Choroid plexus epithelial cell (primary cell): ENCODE results near the gene FAM210B.

Experiments used
- DNase-seq: peaks from one replicate; pipeline ENCODE4 v3.0.0-alpha.2; 2010; ENCODE audit warnings: low read depth
- H3K4me3 ChIP-seq: 2 replicates; pipeline ENCODE4 v1.5.1; 2011; ENCODE audit warnings: low read depth, mild to moderate bottlenecking, control low read depth, low read length, moderate library complexity
- CTCF ChIP-seq: conservative IDR thresholded peaks from 2 replicates; pipeline ENCODE4 v1.5.1; 2011; ENCODE audit warnings: low read depth, mild to moderate bottlenecking, control low read depth, inconsistent platforms, low read length, moderate library complexity

FAM210B gene

DNA sequence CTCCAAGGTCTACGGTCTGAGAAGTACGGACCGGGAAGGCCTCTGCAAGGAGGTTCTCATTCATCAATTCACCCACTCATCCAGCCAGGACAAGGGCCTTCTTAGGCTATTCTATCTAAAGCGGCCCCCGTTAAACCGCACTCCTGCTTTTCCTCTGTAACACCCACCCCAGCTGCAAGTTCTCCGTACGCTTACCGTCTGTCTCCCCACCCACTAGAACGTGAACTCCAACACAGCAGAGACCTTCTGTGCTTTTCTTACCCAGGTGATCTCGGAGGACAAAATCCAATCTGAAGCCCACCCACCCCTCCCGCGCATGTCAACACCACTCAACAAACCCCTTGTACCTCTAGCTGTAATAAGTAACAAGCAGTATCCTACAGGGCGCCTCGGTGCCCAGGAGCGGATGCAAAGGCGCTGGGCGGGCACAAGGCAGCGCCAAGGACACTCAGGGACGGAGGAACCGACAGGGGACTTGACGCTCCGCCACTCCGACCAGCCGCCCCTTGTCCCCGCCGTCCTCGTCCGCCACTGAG is 32.9 kb downstream of the FAM210B start:
- peak overlapping the region; percentile 76 for H3K4me3 ChIP-seq
- peak; percentile 26 for DNase-seq
- TF ChIP-seq CTCF: no peak

DNA sequence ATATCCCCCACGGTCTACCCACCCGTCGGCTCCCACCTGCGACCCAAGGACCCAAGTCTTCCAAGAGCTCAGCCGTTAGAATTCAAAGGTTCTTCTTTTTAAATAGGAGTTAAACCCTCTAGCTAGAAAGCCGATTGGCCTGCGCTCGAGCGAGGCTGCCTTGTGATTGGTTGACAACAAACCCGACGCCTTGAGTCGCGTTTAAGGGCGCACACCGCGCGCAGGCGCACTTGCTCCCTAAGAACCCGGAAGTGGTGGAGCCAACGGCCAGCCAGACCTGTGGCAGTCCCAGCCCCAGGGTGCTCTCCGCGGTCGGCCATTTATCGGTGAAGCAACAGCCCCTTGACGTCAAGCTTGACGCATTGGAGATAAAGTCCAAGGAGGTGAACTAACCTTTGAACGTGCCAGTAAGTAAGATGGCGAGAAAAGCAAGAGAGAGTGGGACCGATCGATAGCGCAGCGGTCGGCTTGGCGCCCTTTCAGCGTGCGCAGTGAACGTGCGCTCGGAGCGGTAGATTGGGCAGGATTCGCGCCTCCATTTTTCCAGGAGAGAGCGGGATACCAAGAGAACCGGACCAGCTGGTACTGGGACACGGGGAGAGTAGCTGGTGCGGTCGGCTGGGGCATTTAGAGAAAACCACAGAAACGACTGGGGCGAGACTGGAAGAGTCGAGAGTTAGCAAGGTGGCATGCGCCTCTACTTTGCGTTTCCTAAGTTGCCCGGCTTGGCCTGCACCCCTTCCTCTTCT is 33.5 kb downstream of the FAM210B start, which contains the start of the genes AURKA and CSTF1:
Gene AURKA, minus strand, starts transcription at position 84 of the 749 bp plus-strand sequence. CDS start 4,018 bp downstream, outside the sequence.
Gene CSTF1, plus strand, starts transcription at position 514 of the 749 bp plus-strand sequence. CDS start 2,908 bp downstream, outside the sequence.
- peak within 1 kb of the TSS; percentile 76 for H3K4me3 ChIP-seq
- TF ChIP-seq CTCF: no peak
- DNase-seq: peak; percentile 100

- DNase-seq: peak; percentile 24
- peak overlapping the region; percentile 76 for H3K4me3 ChIP-seq
- no peak for TF ChIP-seq CTCF
Measured at GRCh38 chr20:56392881-56393482, 34.2 kb downstream of the FAM210B start.

- H3K4me3 ChIP-seq: peak overlapping the region; percentile 76
Measured at GRCh38 chr20:56393653-56394052, 34.9 kb downstream of the FAM210B start.

GRCh38 chr20:56395166-56395565 is 36.4 kb downstream of the FAM210B start:
- DNase-seq: no peak
- H3K4me3 ChIP-seq: no peak overlapping the region
- TF ChIP-seq CTCF: no peak

More at GRCh38 chr20:56393653-56394052, 34.9 kb downstream of the FAM210B start:
- DNase-seq: no peak
- no peak for TF ChIP-seq CTCF

GRCh38 chr20:56400001-56400640 is 41.3 kb downstream of the FAM210B start:
- no peak overlapping the region for H3K4me3 ChIP-seq
- TF ChIP-seq CTCF: peak; percentile 83

More at GRCh38 chr20:56400001-56400640, 41.3 kb downstream of the FAM210B start:
- DNase-seq: peak; percentile 93
